Measurements from ENCODE around the gene SLC9A4. TPM values are rescaled to one million over a fixed set of nuclear protein-coding genes. Genes with fewer than 3 reads are reported as not detected.
A peak's percentile ranks its signal among the peaks of the same experiment; 100 is the strongest.

The SLC9A4 gene, protein sequence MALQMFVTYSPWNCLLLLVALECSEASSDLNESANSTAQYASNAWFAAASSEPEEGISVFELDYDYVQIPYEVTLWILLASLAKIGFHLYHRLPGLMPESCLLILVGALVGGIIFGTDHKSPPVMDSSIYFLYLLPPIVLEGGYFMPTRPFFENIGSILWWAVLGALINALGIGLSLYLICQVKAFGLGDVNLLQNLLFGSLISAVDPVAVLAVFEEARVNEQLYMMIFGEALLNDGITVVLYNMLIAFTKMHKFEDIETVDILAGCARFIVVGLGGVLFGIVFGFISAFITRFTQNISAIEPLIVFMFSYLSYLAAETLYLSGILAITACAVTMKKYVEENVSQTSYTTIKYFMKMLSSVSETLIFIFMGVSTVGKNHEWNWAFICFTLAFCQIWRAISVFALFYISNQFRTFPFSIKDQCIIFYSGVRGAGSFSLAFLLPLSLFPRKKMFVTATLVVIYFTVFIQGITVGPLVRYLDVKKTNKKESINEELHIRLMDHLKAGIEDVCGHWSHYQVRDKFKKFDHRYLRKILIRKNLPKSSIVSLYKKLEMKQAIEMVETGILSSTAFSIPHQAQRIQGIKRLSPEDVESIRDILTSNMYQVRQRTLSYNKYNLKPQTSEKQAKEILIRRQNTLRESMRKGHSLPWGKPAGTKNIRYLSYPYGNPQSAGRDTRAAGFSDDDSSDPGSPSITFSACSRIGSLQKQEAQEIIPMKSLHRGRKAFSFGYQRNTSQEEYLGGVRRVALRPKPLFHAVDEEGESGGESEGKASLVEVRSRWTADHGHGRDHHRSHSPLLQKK
- total RNA-seq, result under 1 TPM; 0.40 to 0.76 (median 0.47) TPM

DNA sequence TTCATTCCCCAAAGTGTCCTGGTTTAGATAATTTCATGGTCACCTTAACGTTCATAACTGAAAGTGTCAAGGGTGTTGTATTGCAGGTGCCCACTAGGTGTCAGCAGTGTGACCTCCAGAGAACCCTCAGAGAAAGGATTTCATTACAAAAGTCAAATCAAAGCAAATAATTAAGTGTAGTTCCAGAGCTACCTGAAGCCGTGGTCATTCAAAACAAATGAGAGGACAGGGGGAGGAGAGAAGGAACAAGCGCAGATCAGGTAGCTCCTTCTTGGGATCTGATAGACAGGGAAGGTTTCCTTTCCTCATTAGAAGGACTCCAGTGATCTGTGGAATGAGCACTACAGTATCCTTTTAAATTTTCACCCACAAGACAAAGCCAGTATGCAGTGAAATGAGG is at the start of gene SLC9A4:
SLC9A4 (plus strand) TSS at position 207 of the 400 bp plus-strand sequence. CDS start 534 bp downstream, outside the sequence.
- DNase-seq, result no peak
- 5 to 10% methylated on average over 3 of the region's 3 CpGs for WGBS, 2 donors
- peaks cover 0 to 5% (median 0%) of the 10 kb centered on the region in 3 donors for H3K4me1 ChIP-seq
- H3K9me3 ChIP-seq, result peaks cover 0 to 12% (median 0%) of the 10 kb centered on the region in 3 donors
- H3K36me3 ChIP-seq, result no peaks in the 10 kb centered on the region
- no peak for TF ChIP-seq POLR2A (IDR thresholded peaks at IDR 0.05)
- TF ChIP-seq, protein P1, sequence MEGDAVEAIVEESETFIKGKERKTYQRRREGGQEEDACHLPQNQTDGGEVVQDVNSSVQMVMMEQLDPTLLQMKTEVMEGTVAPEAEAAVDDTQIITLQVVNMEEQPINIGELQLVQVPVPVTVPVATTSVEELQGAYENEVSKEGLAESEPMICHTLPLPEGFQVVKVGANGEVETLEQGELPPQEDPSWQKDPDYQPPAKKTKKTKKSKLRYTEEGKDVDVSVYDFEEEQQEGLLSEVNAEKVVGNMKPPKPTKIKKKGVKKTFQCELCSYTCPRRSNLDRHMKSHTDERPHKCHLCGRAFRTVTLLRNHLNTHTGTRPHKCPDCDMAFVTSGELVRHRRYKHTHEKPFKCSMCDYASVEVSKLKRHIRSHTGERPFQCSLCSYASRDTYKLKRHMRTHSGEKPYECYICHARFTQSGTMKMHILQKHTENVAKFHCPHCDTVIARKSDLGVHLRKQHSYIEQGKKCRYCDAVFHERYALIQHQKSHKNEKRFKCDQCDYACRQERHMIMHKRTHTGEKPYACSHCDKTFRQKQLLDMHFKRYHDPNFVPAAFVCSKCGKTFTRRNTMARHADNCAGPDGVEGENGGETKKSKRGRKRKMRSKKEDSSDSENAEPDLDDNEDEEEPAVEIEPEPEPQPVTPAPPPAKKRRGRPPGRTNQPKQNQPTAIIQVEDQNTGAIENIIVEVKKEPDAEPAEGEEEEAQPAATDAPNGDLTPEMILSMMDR (IDR thresholded peaks at IDR 0.05), result peak in 5 of 6 experiments; percentile 76 to 90 (median 84)
- peaks cover 0 to 28% (median 0%) of the 10 kb centered on the region in 4 donors for H3K27me3 ChIP-seq
- intact Hi-C loops (cut with DNase I), result loop anchor here (10.0 kb wide), 1 partner anchor 142 kb away; the partner anchor contains the start of gene SLC9A2
- H3K4me3 ChIP-seq, result no peak within 1 kb of the TSS
- no peak within 1 kb of the TSS for H3K27ac ChIP-seq

DNA sequence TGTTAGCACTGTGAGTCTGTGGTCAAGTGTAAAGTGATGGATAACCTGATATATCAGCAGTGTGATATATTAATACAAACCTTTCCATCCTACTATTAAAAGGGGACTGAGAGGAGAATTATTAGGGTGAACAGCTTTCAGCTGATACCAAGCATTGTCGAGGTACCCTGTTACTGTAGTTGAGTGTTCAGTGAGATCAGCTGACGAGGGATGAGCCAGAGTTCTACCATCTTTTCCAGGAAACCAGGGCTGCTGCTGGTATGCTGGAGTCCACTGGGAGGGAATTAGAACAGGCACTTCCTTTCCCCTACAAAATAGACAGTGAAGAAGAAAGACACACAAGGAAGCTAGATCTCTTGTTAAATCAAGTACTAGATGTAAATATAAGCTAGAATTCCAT is 49.7 kb upstream of the SLC9A4 start:
- TF ChIP-seq, protein P1 (IDR thresholded peaks at IDR 0.05), result no peak
- TF ChIP-seq POLR2A (IDR thresholded peaks at IDR 0.05), result no peak
- H3K4me3 ChIP-seq, result no peak overlapping the region
- 46 to 63% methylated on average over 2 of the region's 2 CpGs for WGBS, 2 donors
- intact Hi-C loops (cut with DNase I), result no loop called here
- no peaks in the 10 kb centered on the region for H3K36me3 ChIP-seq
- H3K27ac ChIP-seq, result no peak overlapping the region
- no peaks in the 10 kb centered on the region for H3K27me3 ChIP-seq
- no peaks in the 10 kb centered on the region for H3K9me3 ChIP-seq
- no peaks in the 10 kb centered on the region for H3K4me1 ChIP-seq
- DNase-seq, result no peak

DNA sequence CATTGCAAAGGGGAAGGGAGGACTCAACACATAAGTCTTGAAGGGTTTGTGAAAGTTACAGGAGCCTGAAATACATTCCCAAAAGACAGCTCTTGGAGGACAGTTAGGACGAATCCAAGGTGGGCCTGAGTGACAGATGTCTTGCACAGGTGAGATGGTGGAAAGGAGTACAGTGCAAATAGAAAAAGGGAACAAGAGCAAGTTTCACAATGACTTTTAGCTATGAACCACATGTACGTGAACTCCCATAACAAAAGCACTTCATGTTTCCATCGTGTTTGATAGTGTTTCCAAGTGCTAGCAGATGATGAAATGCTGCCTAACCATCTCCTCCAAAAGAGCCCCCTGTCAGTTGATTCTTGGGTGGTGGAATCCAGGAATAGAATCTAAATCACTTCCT is 48.3 kb upstream of the SLC9A4 start:
- Histone ChIP-seq H3K36me3 (no peaks in the 10 kb centered on the region), H3K4me3 (no peak overlapping the region), H3K4me1 (no peaks in the 10 kb centered on the region), H3K9me3 (no peaks in the 10 kb centered on the region), H3K27me3 (no peaks in the 10 kb centered on the region), H3K27ac (no peak overlapping the region)
- intact Hi-C loops (cut with DNase I), result no loop called here
- no peak for DNase-seq
- no peak for TF ChIP-seq POLR2A (IDR thresholded peaks at IDR 0.05)
- TF ChIP-seq, protein P1 (IDR thresholded peaks at IDR 0.05), result no peak
- WGBS, 2 donors, result 43 to 66% methylated on average over 3 of the region's 3 CpGs

DNA sequence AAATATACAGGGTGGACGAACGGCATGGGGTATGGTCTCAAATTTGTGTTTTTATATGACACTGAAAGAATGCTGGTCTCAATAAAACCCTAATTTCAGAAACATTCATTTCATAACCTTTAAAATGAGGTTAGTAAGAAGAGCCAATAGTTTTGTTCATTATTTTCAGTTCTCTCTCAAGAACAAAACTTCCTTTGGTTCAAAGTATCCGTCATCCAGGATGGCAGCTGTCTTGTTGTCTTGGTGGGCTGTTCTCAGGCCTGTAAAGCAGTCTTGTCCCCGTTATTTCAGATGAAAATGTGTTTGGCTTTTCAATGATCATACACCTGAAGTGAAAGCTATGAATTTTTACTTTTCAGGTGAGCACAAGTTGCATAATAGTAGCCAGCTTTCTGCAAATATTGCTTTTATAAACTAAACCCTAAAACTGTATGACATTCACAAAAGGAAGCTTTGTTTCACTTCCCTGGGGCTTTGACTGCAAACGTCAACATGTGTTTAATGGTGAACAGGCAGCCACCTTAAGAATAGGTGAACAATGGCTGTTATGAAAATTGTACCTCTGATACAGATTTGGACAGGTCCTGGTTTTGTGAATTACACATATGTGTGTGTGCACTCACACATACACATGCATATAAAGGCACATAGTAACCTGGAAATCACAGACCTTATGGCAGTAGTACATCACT is 47.4 kb upstream of the SLC9A4 start:
- H3K9me3 ChIP-seq, result no peaks in the 10 kb centered on the region
- no peaks in the 10 kb centered on the region for H3K4me1 ChIP-seq
- no peak overlapping the region for H3K27ac ChIP-seq
- TF ChIP-seq POLR2A (IDR thresholded peaks at IDR 0.05), result no peak
- TF ChIP-seq, protein P1 (IDR thresholded peaks at IDR 0.05), result no peak
- intact Hi-C loops (cut with DNase I), result no loop called here
- no peak overlapping the region for H3K4me3 ChIP-seq
- DNase-seq, result no peak
- 40 to 50% methylated on average over 5 of the region's 5 CpGs for WGBS, 2 donors
- H3K36me3 ChIP-seq, result no peaks in the 10 kb centered on the region
- no peaks in the 10 kb centered on the region for H3K27me3 ChIP-seq

All from esophagus squamous epithelium (tissue), 5 donors.